Keratinocyte (primary cell): ENCODE data around the gene FBN1. TPM values are rescaled to one million over a fixed set of nuclear protein-coding genes. Genes with fewer than 3 reads are reported as not detected.
A peak's percentile ranks its signal among the peaks of the same experiment; 100 is the strongest.

ENCODE experiments used
- DNase-seq: peaks from one replicate; pipeline ENCODE4 v3.0.0-alpha.2; 2011; ENCODE audit warnings: low read depth, missing footprints, low spot score
- FAIRE-seq: peaks from 2 replicates; lab custom pipeline; 2011; peaks lifted over from hg19 to GRCh38; lab: Jason Lieb, UNC
- H2AFZ ChIP-seq: 2 replicates; pipeline ENCODE4 v1.6.0; 2012; ENCODE audit warnings: low read length, control low read depth, inconsistent platforms; ENCODE audit not compliant: control insufficient read depth
- H3K27ac ChIP-seq: 2 replicates; pipeline ENCODE4 v1.5.1; 2011; ENCODE audit warnings: low read length; ENCODE audit not compliant: control insufficient read depth, insufficient read depth
- H3K27me3 ChIP-seq: 3 replicates; pipeline ENCODE4 v1.6.0; 2011; ENCODE audit warnings: low read length; ENCODE audit not compliant: control insufficient read depth, insufficient read depth; ENCODE audit errors: extremely low read depth
- H3K36me3 ChIP-seq, 2 experiments: 2 replicates in 1 of 2; 3 replicates in 1 of 2; pipeline ENCODE4 v1.5.1; 2011; ENCODE audit warnings: low read length in 2 of 2, mild to moderate bottlenecking in 1 of 2; ENCODE audit not compliant: control insufficient read depth in 2 of 2, insufficient read depth in 2 of 2; ENCODE audit errors: extremely low read depth in 1 of 2
- H3K4me1 ChIP-seq: 3 replicates; pipeline ENCODE4 v1.5.1; 2011; ENCODE audit warnings: low read length; ENCODE audit not compliant: control insufficient read depth, insufficient read depth; ENCODE audit errors: extremely low read depth
- H3K4me2 ChIP-seq: 3 replicates; pipeline ENCODE4 v1.6.0; 2011; ENCODE audit warnings: low read depth, low read length; ENCODE audit not compliant: control insufficient read depth, insufficient read depth; ENCODE audit errors: extremely low read depth
- H3K4me3 ChIP-seq, 3 experiments: fragments of 200-600 bp in 1 of 3; sonication (generic) in 1 of 3; 2 replicates in 2 of 3; 3 replicates in 1 of 3; pipeline ENCODE4 v1.5.1; 2011 to 2016; ENCODE audit warnings: low read length in 3 of 3, mild to moderate bottlenecking in 3 of 3, control low read depth in 2 of 3, inconsistent platforms in 1 of 3, low read depth in 1 of 3, mixed read lengths in 1 of 3, mixed run types in 1 of 3, moderate library complexity in 1 of 3; ENCODE audit not compliant: control insufficient read depth in 2 of 3, insufficient read depth in 2 of 3; ENCODE audit errors: extremely low read depth in 1 of 3
- H3K79me2 ChIP-seq: 2 replicates; pipeline ENCODE4 v1.6.0; 2012; ENCODE audit warnings: low read length; ENCODE audit not compliant: control insufficient read depth, insufficient read depth
- H3K9ac ChIP-seq: 3 replicates; pipeline ENCODE4 v1.6.0; 2011; ENCODE audit warnings: low read length; ENCODE audit not compliant: control insufficient read depth, insufficient read depth; ENCODE audit errors: extremely low read depth
- H3K9me1 ChIP-seq: 3 replicates; pipeline ENCODE4 v1.6.0; 2011; ENCODE audit warnings: low read length; ENCODE audit not compliant: control insufficient read depth, insufficient read depth; ENCODE audit errors: extremely low read depth
- H3K9me3 ChIP-seq: 2 replicates; pipeline ENCODE4 v1.5.1; 2012; ENCODE audit warnings: low read depth, low read length; ENCODE audit not compliant: control insufficient read depth
- H4K20me1 ChIP-seq: 3 replicates; pipeline ENCODE4 v1.6.0; 2011; ENCODE audit warnings: low read length; ENCODE audit not compliant: control insufficient read depth, insufficient read depth; ENCODE audit errors: extremely low read depth
- CTCF ChIP-seq, 3 experiments: IDR thresholded peaks in 1 of 3; conservative IDR thresholded peaks in 1 of 3; optimal IDR thresholded peaks in 1 of 3; 2 replicates in 2 of 3; 3 replicates in 1 of 3; pipeline versions ENCODE3 to v1.5.1; 2011; ENCODE audit warnings: low read length in 3 of 3, mild to moderate bottlenecking in 3 of 3, moderate library complexity in 2 of 3, control low read depth in 1 of 3, inconsistent platforms in 1 of 3; ENCODE audit not compliant: insufficient read depth in 2 of 3; ENCODE audit errors: extremely low read depth in 1 of 3
- EZH2 ChIP-seq: IDR thresholded peaks from one replicate; pipeline ENCODE4 v1.6.1; 2012; ENCODE audit warnings: inconsistent platforms, mild to moderate bottlenecking, low read length, moderate library complexity
- dilution Hi-C: fragments of 300-500 bp; cut with MboI; formaldehyde crosslinking; loops from one replicate; pipeline ENCODE4 v1.7.0; 2020; ENCODE audit warnings: low sequenced_read_pairs; ENCODE audit not compliant: extremely low pct_ligation_motif_present
- polyA plus RNA-seq, 5 experiments: library from polyadenylated mRNA; depleted of rRNA in 3 of 5; stranded (reverse) in 3 of 5; stranded (forward) in 1 of 5; unstranded in 1 of 5; fragments of >200 nt; gene quantifications; 1 replicate in 1 of 5; 2 replicates in 3 of 5; 3 replicates in 1 of 5; pipeline versions ENCODE4 v1.2.1 to v1.2.3, GENCODE V29; 2011 to 2012; ENCODE audit warnings: missing spikeins in 2 of 5, low read depth in 1 of 5, low replicate concordance in 1 of 5

FBN1 gene
- polyA plus RNA-seq, 1 donor (not counting 4 experiments of a cell fraction or from before 2014, with no cell fraction given) = 3.5 TPM

- no peaks in the 10 kb centered on the region for H3K27me3 ChIP-seq
- H3K4me1 ChIP-seq = no peaks in the 10 kb centered on the region
- no peak overlapping the region for H2AFZ ChIP-seq
- FAIRE-seq (no peak), DNase-seq (no peak)
- no peaks in the 10 kb centered on the region for H3K79me2 ChIP-seq
- TF ChIP-seq EZH2 = no peak
- no peaks in the 10 kb centered on the region for H3K9me1 ChIP-seq
- H3K4me3 ChIP-seq = no peak overlapping the region
- H3K4me2 ChIP-seq = no peak overlapping the region
- dilution Hi-C loops = no loop called here
- no peaks in the 10 kb centered on the region for H3K36me3 ChIP-seq
- H3K9ac ChIP-seq = no peak overlapping the region
- H3K27ac ChIP-seq = no peak overlapping the region
- no peaks in the 10 kb centered on the region for H4K20me1 ChIP-seq
- H3K9me3 ChIP-seq = no peaks in the 10 kb centered on the region
Observed at GRCh38 chr15:48595981-48596380, 49.5 kb downstream of the FBN1 start.

- no peaks in the 10 kb centered on the region for H4K20me1 ChIP-seq
- no peak overlapping the region for H3K9ac ChIP-seq
- H3K27me3 ChIP-seq = no peaks in the 10 kb centered on the region
- dilution Hi-C loops = no loop called here
- no peaks in the 10 kb centered on the region for H3K79me2 ChIP-seq
- H3K9me1 ChIP-seq = no peaks in the 10 kb centered on the region
- H3K27ac ChIP-seq = no peak overlapping the region
- no peaks in the 10 kb centered on the region for H3K36me3 ChIP-seq
- H3K4me3 ChIP-seq = no peak overlapping the region
- FAIRE-seq (no peak), DNase-seq (no peak)
- H3K4me2 ChIP-seq = no peak overlapping the region
- no peaks in the 10 kb centered on the region for H3K9me3 ChIP-seq
- H2AFZ ChIP-seq = no peak overlapping the region
- TF ChIP-seq EZH2 (no peak), CTCF (optimal IDR thresholded peaks at IDR 0.05 in 1 of 3, IDR thresholded peaks at IDR 0.05 in 1 of 3, conservative IDR thresholded peaks at IDR 0.05 in 1 of 3; ENCODE audit: extremely low read depth in 1 of 3, insufficient read depth in 2 of 3, low read length in 3 of 3) (no peak)
- H3K4me1 ChIP-seq = no peaks in the 10 kb centered on the region
Observed at GRCh38 chr15:48592933-48593332, 52.6 kb downstream of the FBN1 start.

GRCh38 chr15:48592221-48592731 lies 53.2 kb downstream of the FBN1 start:
- Histone ChIP-seq H2AFZ (no peak overlapping the region), H4K20me1 (no peaks in the 10 kb centered on the region), H3K9me1 (no peaks in the 10 kb centered on the region), H3K36me3 (no peaks in the 10 kb centered on the region), H3K9ac (no peak overlapping the region), H3K4me1 (no peaks in the 10 kb centered on the region), H3K4me3 (no peak overlapping the region), H3K27ac (no peak overlapping the region), H3K79me2 (no peaks in the 10 kb centered on the region), H3K9me3 (no peaks in the 10 kb centered on the region), H3K4me2 (no peak overlapping the region), H3K27me3 (no peaks in the 10 kb centered on the region)
- TF ChIP-seq EZH2 (no peak), CTCF (optimal IDR thresholded peaks at IDR 0.05 in 1 of 3, IDR thresholded peaks at IDR 0.05 in 1 of 3, conservative IDR thresholded peaks at IDR 0.05 in 1 of 3; ENCODE audit: extremely low read depth in 1 of 3, insufficient read depth in 2 of 3, low read length in 3 of 3) (no peak)
- peak; percentile 65 for FAIRE-seq
- dilution Hi-C loops = no loop called here
- no peak for DNase-seq
